GM18511 (cell line): ENCODE results near the gene S100A12.

Experiments used
- ATAC-seq: cut with Tn5 transposase; IDR thresholded peaks from one replicate; pipeline ENCODE4 v1.9.1; 2021; ENCODE audit warnings: mild to moderate bottlenecking, moderate library complexity; ENCODE audit not compliant: unreplicated experiment

S100A12 gene

GRCh38 chr1:153370146-153370545 is 5.3 kb downstream of the S100A12 start:
- no peak for ATAC-seq

DNA sequence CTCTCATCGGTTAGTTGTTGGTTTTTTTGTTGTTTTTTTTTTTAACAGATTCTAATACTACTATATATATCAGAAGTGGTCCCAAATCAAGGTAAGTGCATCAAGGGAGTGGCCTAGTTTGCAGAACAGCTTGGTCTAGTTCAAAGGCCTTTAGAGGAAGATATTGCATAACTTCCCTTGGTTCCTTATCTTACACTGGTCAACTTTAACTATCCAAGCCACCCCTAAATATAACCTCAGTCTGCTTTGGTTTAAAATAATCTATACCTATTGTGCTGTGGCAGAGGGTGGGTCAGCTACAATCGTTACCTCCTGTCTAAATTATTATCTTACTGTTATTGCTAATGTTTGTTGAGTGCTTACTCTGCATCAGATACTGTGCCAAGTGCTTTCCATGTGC is 6.9 kb downstream of the S100A12 start:
- no peak for ATAC-seq

DNA sequence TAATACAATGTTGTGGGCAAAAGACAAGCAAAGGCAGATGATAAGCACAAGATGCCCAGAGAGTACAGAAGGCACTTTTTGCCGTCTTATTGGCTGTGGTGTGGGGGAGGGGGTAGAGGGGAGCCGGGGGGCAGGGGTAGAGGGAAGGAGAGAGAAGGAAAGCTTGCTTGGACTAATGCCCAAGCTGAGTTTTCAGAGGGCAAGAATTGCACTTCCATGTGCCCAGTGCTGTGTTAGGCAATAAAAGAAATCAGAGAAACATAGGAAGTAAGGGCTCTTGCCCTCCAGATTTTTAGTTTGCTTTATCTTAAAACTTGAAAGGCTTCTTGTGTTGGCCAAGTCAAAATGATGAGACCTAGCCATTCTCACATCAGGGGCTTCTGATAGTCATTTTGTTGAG is 8.3 kb downstream of the S100A12 start:
- no peak for ATAC-seq

DNA sequence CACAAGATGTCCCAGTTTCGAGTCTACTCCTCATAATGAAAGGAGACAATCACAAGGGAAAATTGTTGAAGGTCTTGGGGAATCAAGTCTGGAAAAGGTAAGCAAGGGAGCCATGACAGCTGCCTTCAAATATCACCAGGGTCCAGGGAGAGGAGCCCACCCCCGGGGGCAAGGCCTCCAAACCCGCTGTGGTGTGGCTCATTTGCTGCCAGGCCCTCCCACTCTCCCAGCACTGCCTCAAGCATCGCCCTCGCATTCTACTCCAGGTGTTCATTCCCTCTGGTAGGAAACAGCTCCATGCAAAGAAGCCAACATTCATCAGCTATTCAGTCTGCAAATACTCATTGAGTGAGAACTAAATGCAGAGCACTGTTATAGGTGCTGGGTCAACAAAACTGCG is 9.2 kb downstream of the S100A12 start:
- no peak for ATAC-seq

DNA sequence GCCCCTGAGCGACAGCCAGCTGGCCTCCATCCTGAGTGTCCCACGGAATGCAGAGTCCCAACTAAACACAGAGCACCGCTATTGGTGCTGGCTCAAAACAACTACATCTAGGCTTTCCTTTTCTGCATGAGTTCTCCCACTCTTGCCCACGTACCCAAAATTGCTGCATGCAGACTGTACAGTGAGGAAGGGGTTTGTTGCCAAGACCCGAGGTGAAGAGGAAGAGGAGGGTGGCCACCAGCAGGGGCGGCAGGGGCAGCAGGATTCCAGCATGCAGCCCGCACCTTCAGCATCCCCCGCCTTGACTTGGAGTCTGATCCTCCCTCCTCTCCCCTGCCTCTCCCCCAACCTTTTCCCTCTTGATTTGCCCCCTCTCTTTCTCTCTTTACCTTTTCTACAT is 9.7 kb downstream of the S100A12 start:
- no peak for ATAC-seq

- no peak for ATAC-seq
Observed at GRCh38 chr1:153364766-153365666, 10.4 kb downstream of the S100A12 start.

DNA sequence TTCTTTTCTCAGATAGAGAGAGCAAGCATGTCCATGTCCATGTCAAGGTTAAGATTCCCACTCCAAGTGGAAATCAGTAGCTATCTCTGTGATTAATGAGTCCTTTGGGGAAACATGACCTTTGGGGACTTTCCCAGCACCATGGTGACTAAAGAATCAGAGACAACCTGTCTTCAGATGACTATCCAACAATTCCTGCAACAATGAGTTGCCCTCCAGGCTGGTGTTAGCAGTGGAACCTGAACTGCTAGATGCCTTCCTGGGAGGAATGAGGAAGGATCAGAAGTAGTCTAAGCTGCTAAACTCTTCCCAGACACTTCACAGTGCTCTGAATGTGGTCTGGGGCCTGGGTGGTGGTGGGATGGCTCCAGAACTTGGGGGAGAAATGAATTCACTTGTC is 11.3 kb downstream of the S100A12 start:
- no peak for ATAC-seq

DNA sequence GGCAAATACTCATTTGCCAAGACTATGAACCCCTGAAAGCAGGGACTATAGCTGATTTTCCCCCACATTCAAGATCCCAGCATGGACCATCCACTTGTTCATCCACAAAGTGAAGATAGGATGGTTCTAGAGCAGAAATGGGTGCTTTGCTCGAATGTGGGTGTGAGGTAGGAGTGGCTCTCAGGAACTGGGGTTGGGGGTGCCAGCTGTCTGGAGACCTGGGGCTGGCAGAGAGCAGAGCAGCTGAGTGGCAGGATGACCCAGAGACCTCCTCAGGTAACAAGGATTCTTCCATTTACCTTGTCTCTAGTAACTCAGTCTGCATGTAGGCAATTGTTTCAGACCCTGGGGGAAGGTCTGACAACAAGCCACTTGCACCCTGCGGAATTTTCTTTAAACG is 11.8 kb downstream of the S100A12 start:
- ATAC-seq, result no peak

- no peak for ATAC-seq
Observed at GRCh38 chr1:153362187-153362775, 13.1 kb downstream of the S100A12 start.

- ATAC-seq, result no peak
Observed at GRCh38 chr1:153361480-153362109, 13.8 kb downstream of the S100A12 start.

DNA sequence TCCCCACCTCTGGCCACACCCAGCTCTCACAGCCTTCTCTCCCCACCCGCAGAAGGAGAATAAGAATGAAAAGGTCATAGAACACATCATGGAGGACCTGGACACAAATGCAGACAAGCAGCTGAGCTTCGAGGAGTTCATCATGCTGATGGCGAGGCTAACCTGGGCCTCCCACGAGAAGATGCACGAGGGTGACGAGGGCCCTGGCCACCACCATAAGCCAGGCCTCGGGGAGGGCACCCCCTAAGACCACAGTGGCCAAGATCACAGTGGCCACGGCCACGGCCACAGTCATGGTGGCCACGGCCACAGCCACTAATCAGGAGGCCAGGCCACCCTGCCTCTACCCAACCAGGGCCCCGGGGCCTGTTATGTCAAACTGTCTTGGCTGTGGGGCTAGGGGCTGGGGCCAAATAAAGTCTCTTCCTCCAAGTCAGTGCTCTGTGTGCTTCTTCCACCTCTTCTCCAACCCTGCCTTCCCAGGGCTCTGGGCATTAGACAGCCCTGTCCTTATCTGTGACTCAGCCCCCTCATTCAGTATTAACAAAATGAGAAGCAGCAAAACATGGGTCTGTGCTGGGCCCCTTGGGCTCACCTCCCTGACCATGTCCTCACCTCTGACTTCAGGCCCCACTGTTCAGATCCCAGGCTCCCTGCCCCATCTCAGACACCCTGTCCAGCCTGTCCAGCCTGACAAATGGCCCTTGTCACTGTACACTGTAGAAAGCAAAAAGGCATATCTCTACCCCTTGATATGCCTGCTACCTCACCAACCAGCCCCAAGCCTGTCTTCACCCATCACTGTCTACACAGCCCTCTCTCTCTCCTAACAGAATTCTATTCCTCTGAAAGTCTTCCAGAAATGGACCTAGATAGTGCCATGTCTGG is 14.6 kb downstream of the S100A12 start:
- ATAC-seq, result no peak

GRCh38 chr1:153360190-153360589 is 15.2 kb downstream of the S100A12 start:
- no peak for ATAC-seq

DNA sequence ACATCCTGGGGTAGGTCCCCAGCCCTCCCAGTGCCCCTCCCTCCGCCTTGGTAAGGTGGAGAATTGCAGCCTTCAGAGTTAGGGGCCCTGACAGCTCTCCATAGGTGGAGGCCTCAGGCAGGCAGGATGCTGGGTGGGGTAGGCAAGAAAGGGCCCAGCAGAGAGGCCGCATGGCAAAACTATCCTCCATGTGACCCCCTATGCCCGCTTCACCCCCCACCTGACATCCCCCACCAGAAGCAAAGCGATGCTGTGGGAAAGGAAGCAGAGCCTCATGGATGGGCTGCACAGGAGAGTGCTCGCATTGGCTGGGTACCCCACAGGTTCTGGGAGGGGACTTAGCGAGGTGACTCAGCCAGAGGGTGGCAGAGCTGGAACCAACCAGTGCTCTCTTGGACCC is 16.2 kb downstream of the S100A12 start:
- no peak for ATAC-seq

DNA sequence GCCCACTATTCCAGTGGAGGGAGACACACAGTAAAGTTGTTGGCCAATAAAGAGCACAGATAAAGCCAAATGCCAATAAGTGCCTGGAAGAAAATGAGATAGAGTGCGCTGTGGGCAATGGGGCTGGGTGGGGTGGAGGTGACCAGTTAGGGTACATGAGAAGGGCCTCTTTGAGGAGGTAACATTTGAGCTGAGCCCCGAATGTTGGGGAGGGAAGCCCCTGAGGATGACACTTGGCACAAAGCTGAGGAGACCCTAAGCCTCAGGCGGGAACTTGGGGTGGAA is 16.8 kb downstream of the S100A12 start:
- no peak for ATAC-seq

DNA sequence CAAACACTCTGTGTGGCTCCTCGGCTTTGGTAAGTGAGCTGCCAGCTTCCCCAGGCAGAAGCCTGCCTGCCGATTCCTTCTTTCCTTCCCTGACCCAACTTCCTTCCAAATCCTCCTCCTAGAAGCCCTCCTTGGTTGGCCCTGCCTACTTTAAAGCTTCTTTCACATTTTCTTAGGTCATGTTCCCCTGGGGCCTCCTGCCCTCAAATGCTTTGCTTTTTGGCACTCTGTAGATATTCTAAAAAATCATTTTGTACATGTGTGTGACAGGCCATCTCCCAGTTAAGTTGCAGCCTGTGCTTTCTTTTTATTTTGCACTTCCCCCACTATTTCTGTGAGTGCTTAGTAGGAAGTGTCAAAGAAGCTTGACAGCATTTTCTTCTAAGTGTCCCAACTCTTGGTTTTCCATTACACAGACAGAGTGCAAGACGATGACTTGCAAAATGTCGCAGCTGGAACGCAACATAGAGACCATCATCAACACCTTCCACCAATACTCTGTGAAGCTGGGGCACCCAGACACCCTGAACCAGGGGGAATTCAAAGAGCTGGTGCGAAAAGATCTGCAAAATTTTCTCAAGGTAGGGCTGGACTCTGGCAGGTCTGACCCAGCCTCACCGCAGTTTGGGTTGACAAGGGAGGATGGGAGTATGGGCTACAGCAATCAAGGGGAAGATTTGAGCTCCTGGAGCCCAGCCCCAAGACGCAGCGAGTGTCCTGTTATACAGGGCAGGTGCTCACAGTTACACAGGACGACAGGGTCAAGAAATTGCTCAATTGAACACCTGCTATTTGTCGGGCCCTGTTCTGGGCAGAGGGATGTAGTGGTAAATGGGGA is 17.3 kb downstream of the S100A12 start, which contains the start of gene S100A9:
Gene S100A9, plus strand, starts transcription at position 2 of the 838 bp plus-strand sequence. Its CDS starts 430 bp downstream, at position 432.
- no peak for ATAC-seq

DNA sequence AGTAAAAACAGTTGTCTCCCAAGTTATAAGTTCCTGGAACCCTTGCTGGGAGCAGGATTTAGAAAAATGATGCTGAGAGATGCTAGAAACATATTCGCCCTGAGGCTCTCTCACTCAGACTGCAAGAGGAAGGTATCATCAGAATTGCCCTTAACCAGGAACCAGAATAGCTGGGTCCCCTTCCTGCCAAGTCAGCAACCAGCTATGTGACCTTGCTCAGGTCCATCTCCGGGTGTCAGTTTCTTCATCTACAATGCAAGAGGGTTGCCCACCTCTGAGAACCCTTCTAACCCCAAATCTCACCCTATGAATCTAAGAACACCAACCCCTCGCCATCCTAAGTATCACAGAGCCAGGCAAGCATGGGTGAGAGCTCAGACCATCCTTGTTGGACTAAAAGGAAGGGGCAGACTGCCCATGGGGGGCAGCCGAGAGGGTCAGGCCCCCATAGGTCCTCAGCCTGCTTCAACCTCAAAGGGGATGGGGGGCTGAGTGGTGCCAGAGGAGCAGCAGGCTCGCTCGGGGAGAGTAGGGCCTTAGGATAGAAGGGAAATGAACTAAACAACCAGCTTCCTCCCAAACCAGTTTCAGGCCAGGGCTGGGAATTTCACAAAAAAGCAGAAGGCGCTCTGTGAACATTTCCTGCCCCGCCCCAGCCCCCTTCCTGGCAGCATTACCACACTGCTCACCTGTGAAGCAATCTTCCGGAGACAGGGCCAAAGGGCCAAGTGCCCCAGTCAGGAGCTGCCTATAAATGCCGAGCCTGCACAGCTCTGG is 18.2 kb downstream of the S100A12 start:
- no peak for ATAC-seq

- no peak for ATAC-seq
Observed at GRCh38 chr1:153356392-153357075, 18.9 kb downstream of the S100A12 start.

- ATAC-seq, result no peak
Observed at GRCh38 chr1:153355445-153356071, 19.9 kb downstream of the S100A12 start.
